Esophagus muscularis mucosa (tissue), 4 donors: ENCODE measurements around the gene POLD4. TPM values are rescaled to one million over a fixed set of nuclear protein-coding genes. Genes with fewer than 3 reads are reported as not detected.

ENCODE experiments used
- DNase-seq: peaks from one replicate; pipeline ENCODE4 v3.0.0-alpha.2; 2017; ENCODE audit errors: extremely low spot score
- H3K27ac ChIP-seq, 4 donors: fragments of 200-600 bp; sonication (generic); replicated peaks in 1 of 4; 1 replicate in 3 of 4; 2 replicates in 1 of 4; pipeline ENCODE4 v1.5.1; 2016 to 2019; ENCODE audit warnings: mild to moderate bottlenecking in 1 of 4
- H3K27me3 ChIP-seq, 4 donors: fragments of 200-600 bp; sonication (generic); one replicate each; pipeline versions ENCODE4 v1.5.1 to v1.6.0; 2016 to 2019
- H3K36me3 ChIP-seq, 4 donors: fragments of 200-600 bp; sonication (generic); one replicate each; pipeline ENCODE4 v1.5.1; 2016 to 2019
- H3K4me1 ChIP-seq, 4 donors: fragments of 200-600 bp; sonication (generic); one replicate each; pipeline ENCODE4 v1.5.1; 2016 to 2019
- H3K4me3 ChIP-seq, 4 donors: fragments of 200-600 bp; sonication (generic); 1 replicate in 2 of 4; 2 replicates in 2 of 4; pipeline ENCODE4 v1.5.1; 2016 to 2019; ENCODE audit warnings: mild to moderate bottlenecking in 4 of 4, moderate library complexity in 1 of 4
- H3K9me3 ChIP-seq, 4 donors: fragments of 200-600 bp; sonication (generic); 1 replicate in 3 of 4; 2 replicates in 1 of 4; pipeline ENCODE4 v1.5.1; 2016 to 2019
- EP300 ChIP-seq: sonication (generic); formaldehyde crosslinking; IDR thresholded peaks from one replicate; pipeline ENCODE4 v1.6.1; 2017; ENCODE audit warnings: antibody characterized with exemption
- POLR2A ChIP-seq: fragments of 450-650 bp; IDR thresholded peaks from one replicate; pipeline ENCODE4 v1.6.1; 2017; ENCODE audit warnings: antibody characterized with exemption, moderate library complexity, mild to moderate bottlenecking, low read depth
- POLR2AphosphoS5 ChIP-seq, 2 donors: sonication (generic); formaldehyde crosslinking; IDR thresholded peaks; one replicate each; pipeline ENCODE4 v1.6.1; 2017; ENCODE audit warnings: antibody characterized with exemption in 2 of 2
- WGBS: methylation state at CpG from one replicate; pipeline ENCODE4 v1.1.5; 2018; 5-methylcytosine and 5-hydroxymethylcytosine counted together
- intact Hi-C: fragments of 100-400 bp; cut with DNase I; formaldehyde crosslinking; loops from one replicate; pipeline ENCODE4 v1.15.1; 2023
- total RNA-seq, 4 donors: library from RNA; depleted of rRNA; stranded (reverse); fragments of >200 nt; gene quantifications; one replicate each; pipeline versions ENCODE4 v1.1.0 to v1.2.1, GENCODE V29; 2016
- TF ChIP-seq, protein P1 (sequence below), 3 experiments: fragments of 200-600 bp in 2 of 3; fragments of 450-650 bp in 1 of 3; sonication (generic) in 2 of 3; IDR thresholded peaks; one replicate each; pipeline ENCODE4 v1.5.1; 2017 to 2019; ENCODE audit warnings: antibody characterized with exemption in 3 of 3, mild to moderate bottlenecking in 2 of 3, moderate library complexity in 1 of 3

Gene POLD4
- total RNA-seq, 4 donors from 2014 or later: 77.2 to 106 (median 83.1) TPM

DNA sequence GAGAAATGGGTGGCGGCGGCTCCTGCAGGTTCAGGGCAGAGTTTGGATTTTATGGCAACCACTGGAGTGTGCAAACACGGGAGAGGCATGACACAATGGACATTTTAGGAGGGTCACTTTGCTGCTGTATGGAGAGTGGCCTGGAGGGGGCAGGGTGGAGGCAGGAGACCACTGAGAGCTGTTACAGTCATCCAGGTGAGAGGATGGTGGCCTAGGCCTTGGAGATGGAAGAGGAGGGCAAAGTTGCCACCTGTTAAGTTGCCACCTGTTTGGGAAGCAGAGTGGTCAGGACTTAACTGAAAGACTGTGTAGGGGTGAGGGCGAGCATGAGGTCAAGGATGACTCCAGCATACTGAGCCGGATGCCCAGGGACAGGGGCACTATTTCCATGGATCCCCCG lies 36.1 kb upstream of the POLD4 start:
- peaks cover 20 to 43% (median 41%) of the 10 kb centered on the region in 4 donors for H3K4me1 ChIP-seq

GRCh38 chr11:67387518-67387917 lies 34.2 kb upstream of the POLD4 start:
- no peak for TF ChIP-seq POLR2AphosphoS5 (IDR thresholded peaks at IDR 0.05)
- TF ChIP-seq, protein P1, sequence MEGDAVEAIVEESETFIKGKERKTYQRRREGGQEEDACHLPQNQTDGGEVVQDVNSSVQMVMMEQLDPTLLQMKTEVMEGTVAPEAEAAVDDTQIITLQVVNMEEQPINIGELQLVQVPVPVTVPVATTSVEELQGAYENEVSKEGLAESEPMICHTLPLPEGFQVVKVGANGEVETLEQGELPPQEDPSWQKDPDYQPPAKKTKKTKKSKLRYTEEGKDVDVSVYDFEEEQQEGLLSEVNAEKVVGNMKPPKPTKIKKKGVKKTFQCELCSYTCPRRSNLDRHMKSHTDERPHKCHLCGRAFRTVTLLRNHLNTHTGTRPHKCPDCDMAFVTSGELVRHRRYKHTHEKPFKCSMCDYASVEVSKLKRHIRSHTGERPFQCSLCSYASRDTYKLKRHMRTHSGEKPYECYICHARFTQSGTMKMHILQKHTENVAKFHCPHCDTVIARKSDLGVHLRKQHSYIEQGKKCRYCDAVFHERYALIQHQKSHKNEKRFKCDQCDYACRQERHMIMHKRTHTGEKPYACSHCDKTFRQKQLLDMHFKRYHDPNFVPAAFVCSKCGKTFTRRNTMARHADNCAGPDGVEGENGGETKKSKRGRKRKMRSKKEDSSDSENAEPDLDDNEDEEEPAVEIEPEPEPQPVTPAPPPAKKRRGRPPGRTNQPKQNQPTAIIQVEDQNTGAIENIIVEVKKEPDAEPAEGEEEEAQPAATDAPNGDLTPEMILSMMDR (IDR thresholded peaks at IDR 0.05): no peak
- no peak for TF ChIP-seq EP300
- TF ChIP-seq POLR2A: no peak
- H3K9me3 ChIP-seq: no peaks in the 10 kb centered on the region
- H3K4me3 ChIP-seq: no peak overlapping the region
- WGBS: 74% methylated on average over 6 of the region's 6 CpGs
- intact Hi-C loops: no loop called here
- no peaks in the 10 kb centered on the region for H3K36me3 ChIP-seq
- H3K27me3 ChIP-seq: no peaks in the 10 kb centered on the region
- DNase-seq: no peak
- no peak overlapping the region for H3K27ac ChIP-seq
- peaks cover 16 to 45% (median 35%) of the 10 kb centered on the region in 4 donors for H3K4me1 ChIP-seq

More for the DNA sequence above, 36.1 kb upstream of the POLD4 start:
- Histone ChIP-seq H3K27ac (no peak overlapping the region), H3K4me3 (no peak overlapping the region), H3K9me3 (no peaks in the 10 kb centered on the region), H3K27me3 (no peaks in the 10 kb centered on the region), H3K36me3 (peaks cover 0 to 13% (median 5%) of the 10 kb centered on the region in 4 donors)
- 62% methylated on average over 6 of the region's 6 CpGs for WGBS
- intact Hi-C loops: no loop called here
- TF ChIP-seq, protein P1 (IDR thresholded peaks at IDR 0.05): peak; percentile 45 to 53 (median 48)
- no peak for TF ChIP-seq POLR2A
- no peak for DNase-seq

GRCh38 chr11:67387069-67387468 lies 33.7 kb upstream of the POLD4 start:
- 43% methylated on average over 6 of the region's 9 CpGs for WGBS
- DNase-seq: no peak
- intact Hi-C loops: no loop called here
- Histone ChIP-seq H3K9me3 (no peaks in the 10 kb centered on the region), H3K4me1 (peaks cover 15 to 45% (median 33%) of the 10 kb centered on the region in 4 donors), H3K27me3 (no peaks in the 10 kb centered on the region), H3K27ac (no peak overlapping the region), H3K36me3 (no peaks in the 10 kb centered on the region), H3K4me3 (no peak overlapping the region)
- TF ChIP-seq POLR2A (no peak), POLR2AphosphoS5 (IDR thresholded peaks at IDR 0.05) (no peak), EP300 (no peak)
- TF ChIP-seq, protein P1 (IDR thresholded peaks at IDR 0.05): no peak

GRCh38 chr11:67384851-67385366 lies 31.6 kb upstream of the POLD4 start:
- Histone ChIP-seq H3K27ac (peak overlapping the region in 1 of 4 donors; percentile 15), H3K4me1 (peaks cover 3 to 34% (median 17%) of the 10 kb centered on the region in 4 donors), H3K4me3 (no peak overlapping the region), H3K36me3 (no peaks in the 10 kb centered on the region), H3K9me3 (no peaks in the 10 kb centered on the region), H3K27me3 (no peaks in the 10 kb centered on the region)
- DNase-seq: no peak
- intact Hi-C loops: loop anchor here (5.0 kb wide), 2 partner anchors 38 to 123 kb away; no protein-coding TSS in a partner anchor
- WGBS: 56% methylated on average over 3 of the region's 3 CpGs
- TF ChIP-seq POLR2A: no peak
- TF ChIP-seq EP300: no peak
- TF ChIP-seq POLR2AphosphoS5 (IDR thresholded peaks at IDR 0.05): peak in 1 of 2 donors; percentile 17
- TF ChIP-seq, protein P1 (IDR thresholded peaks at IDR 0.05): no peak
